ENCODE results near the gene TMEM132D. TPM values are rescaled to one million over a fixed set of nuclear protein-coding genes. Genes with fewer than 3 reads are reported as not detected.

The TMEM132D gene
- total RNA-seq, 2 experiments from 2014 or later = not detected

GRCh38 chr12:129179941-129180553, 723.8 kb downstream of the TMEM132D start:
- H3K4me2 ChIP-seq (ENCODE audit: low read length) = no peak overlapping the region
- H2AFZ ChIP-seq (ENCODE audit: low read length) = no peak overlapping the region
- ChIA-PET POLR2A (interaction anchor here (0.5 kb wide), 1 partner anchor 67 kb away, joined by 3 read pairs; no protein-coding TSS in a partner anchor), CTCF (ENCODE audit: unreplicated experiment) (no interaction called here)
- DNase-seq (ENCODE audit: low spot score) = no peak
- no peaks in the 10 kb centered on the region for H4K20me1 ChIP-seq (ENCODE audit: insufficient read depth, low read length)
- H3K4me1 ChIP-seq (ENCODE audit: insufficient read depth, low read length, poor library complexity, severe bottlenecking) = no peaks in the 10 kb centered on the region
- intact Hi-C loops (cut with micrococcal nuclease; ENCODE audit: unreplicated experiment) = no loop called here
- no peak overlapping the region for H3K4me3 ChIP-seq (ENCODE audit: low read depth, low read length, poor library complexity, severe bottlenecking)
- no peaks in the 10 kb centered on the region for H3K9me2 ChIP-seq (ENCODE audit: insufficient read depth, low read length)
- no peaks in the 10 kb centered on the region for H3K36me3 ChIP-seq (ENCODE audit: insufficient read depth, low read length)
- H3K9me3 ChIP-seq (ENCODE audit: low read length) = no peaks in the 10 kb centered on the region
- TF ChIP-seq CTCF (conservative IDR thresholded peaks at IDR 0.05; ENCODE audit: low read length) = no peak
- TF ChIP-seq EZH2phosphoT487 (IDR thresholded peaks at IDR 0.05; ENCODE audit: borderline replicate concordance, low read depth, low read length) = no peak
- no TSS peak for BruUV-seq (replicated peaks)
- H3K27ac ChIP-seq (ENCODE audit: low read depth, low read length, poor library complexity, severe bottlenecking) = no peak overlapping the region
- no peaks in the 10 kb centered on the region for H3K79me2 ChIP-seq (ENCODE audit: insufficient read depth, low read depth, low read length)

GRCh38 chr12:129169928-129170327, 733.9 kb downstream of the TMEM132D start:
- H3K9me3 ChIP-seq (ENCODE audit: low read length) = no peaks in the 10 kb centered on the region
- no peak for TF ChIP-seq CTCF (conservative IDR thresholded peaks at IDR 0.05; ENCODE audit: low read length)
- no peak for TF ChIP-seq EZH2phosphoT487 (IDR thresholded peaks at IDR 0.05; ENCODE audit: borderline replicate concordance, low read depth, low read length)
- no peak for DNase-seq (ENCODE audit: low spot score)
- intact Hi-C loops (cut with micrococcal nuclease; ENCODE audit: unreplicated experiment) = no loop called here
- POLR2A ChIA-PET = interaction anchor here (0.6 kb wide), 1 partner anchor 44 kb away, joined by 3 read pairs; no protein-coding TSS in a partner anchor
- no peaks in the 10 kb centered on the region for H3K79me2 ChIP-seq (ENCODE audit: insufficient read depth, low read depth, low read length)
- no peak overlapping the region for H3K4me2 ChIP-seq (ENCODE audit: low read length)
- no peak overlapping the region for H2AFZ ChIP-seq (ENCODE audit: low read length)
- BruUV-seq (replicated peaks) = no TSS peak
- H3K36me3 ChIP-seq (ENCODE audit: insufficient read depth, low read length) = no peaks in the 10 kb centered on the region
- H3K4me1 ChIP-seq (ENCODE audit: insufficient read depth, low read length, poor library complexity, severe bottlenecking) = no peaks in the 10 kb centered on the region
- no peaks in the 10 kb centered on the region for H4K20me1 ChIP-seq (ENCODE audit: insufficient read depth, low read length)
- H3K27ac ChIP-seq (ENCODE audit: low read depth, low read length, poor library complexity, severe bottlenecking) = no peak overlapping the region
- CTCF ChIA-PET (ENCODE audit: unreplicated experiment) = no interaction called here
- H3K9me2 ChIP-seq (ENCODE audit: insufficient read depth, low read length) = no peaks in the 10 kb centered on the region
- no peak overlapping the region for H3K4me3 ChIP-seq (ENCODE audit: low read depth, low read length, poor library complexity, severe bottlenecking)

- intact Hi-C loops (cut with micrococcal nuclease; ENCODE audit: unreplicated experiment) = no loop called here
- Histone ChIP-seq H2AFZ (ENCODE audit: low read length) (no peak overlapping the region), H3K36me3 (ENCODE audit: insufficient read depth, low read length) (no peaks in the 10 kb centered on the region), H3K4me1 (ENCODE audit: insufficient read depth, low read length, poor library complexity, severe bottlenecking) (no peaks in the 10 kb centered on the region), H3K4me3 (ENCODE audit: low read depth, low read length, poor library complexity, severe bottlenecking) (no peak overlapping the region), H3K4me2 (ENCODE audit: low read length) (no peak overlapping the region), H3K27ac (ENCODE audit: low read depth, low read length, poor library complexity, severe bottlenecking) (no peak overlapping the region), H4K20me1 (ENCODE audit: insufficient read depth, low read length) (no peaks in the 10 kb centered on the region), H3K9me3 (ENCODE audit: low read length) (no peaks in the 10 kb centered on the region), H3K9me2 (ENCODE audit: insufficient read depth, low read length) (no peaks in the 10 kb centered on the region), H3K79me2 (ENCODE audit: insufficient read depth, low read depth, low read length) (no peaks in the 10 kb centered on the region)
- TF ChIP-seq CTCF (conservative IDR thresholded peaks at IDR 0.05; ENCODE audit: low read length) (no peak), EZH2phosphoT487 (IDR thresholded peaks at IDR 0.05; ENCODE audit: borderline replicate concordance, low read depth, low read length) (no peak)
- no peak for DNase-seq (ENCODE audit: low spot score)
- BruUV-seq (replicated peaks) = no TSS peak
- ChIA-PET POLR2A (no interaction called here), CTCF (ENCODE audit: unreplicated experiment) (no interaction called here)
Observed at GRCh38 chr12:129163861-129164260, 740.0 kb downstream of the TMEM132D start.

Measured in OCI-LY7 (cell line).